ENCODE results near the gene TNP2. TPM values are rescaled to one million over a fixed set of nuclear protein-coding genes. Genes with fewer than 3 reads are reported as not detected.

Gene TNP2
- total and polyA plus RNA-seq, 2 of the 4 experiments (the other 2 are of a cell fraction) = not detected

- CTCF ChIA-PET = no interaction called here
- no peak overlapping the region for H3K4me2 ChIP-seq (ENCODE audit: low read depth, low read length)
- dilution Hi-C loops (cut with HindIII; ENCODE audit: low sequenced_read_pairs, unreplicated experiment) (no loop called here), intact Hi-C loops (cut with micrococcal nuclease) (no loop called here), in situ Hi-C loops (cut with MboI; ENCODE audit: low sequenced_read_pairs) (no loop called here)
- H3K27ac ChIP-seq (ENCODE audit: insufficient read depth, low read length) = no peak overlapping the region
- no peak overlapping the region for H2BK15ac ChIP-seq (ENCODE audit: low read depth, low read length)
- no peak overlapping the region for H4K5ac ChIP-seq (ENCODE audit: low read depth, low read length)
- no CpG with 5 or more reads among the region's 4 CpGs for WGBS, 2 experiments (ENCODE audit: extremely low coverage in 2 of 2, insufficient read length in 1 of 2)
- no peaks in the 10 kb centered on the region; the same call in 1 of the 2 replicates for H3K27me3 ChIP-seq (ENCODE audit: control insufficient read depth, insufficient read depth, low read length)
- H3K18ac ChIP-seq (ENCODE audit: low read depth, low read length) = no peak overlapping the region
- no peaks in the 10 kb centered on the region for H3K79me1 ChIP-seq (ENCODE audit: low read depth in 1 of 2, low read length in 2 of 2)
- no peak overlapping the region for H2BK5ac ChIP-seq (ENCODE audit: low read depth, low read length, poor library complexity, severe bottlenecking)
- H2AK9ac ChIP-seq (replicated peaks; ENCODE audit: low read depth, low read length, poor library complexity) = no peak overlapping the region
- H4K20me1 ChIP-seq (ENCODE audit: insufficient read depth, low read length) = no peaks in the 10 kb centered on the region
- H3K36me3 ChIP-seq (ENCODE audit: control insufficient read depth, insufficient read depth, low read length) = no peaks in the 10 kb centered on the region
- no peak overlapping the region for H3K14ac ChIP-seq (replicated peaks; ENCODE audit: low read depth, low read length)
- H3K9me1 ChIP-seq (ENCODE audit: insufficient read depth, low read length) = no peaks in the 10 kb centered on the region
- no peak overlapping the region for H3K56ac ChIP-seq (ENCODE audit: extremely low read depth, insufficient read depth, low read length)
- H4K8ac ChIP-seq (ENCODE audit: low read depth in 2 of 2, low read length in 2 of 2) = no peak overlapping the region
- no peak overlapping the region for H3K4me3 ChIP-seq (ENCODE audit: insufficient read depth, low read depth, low read length)
- H3K9ac ChIP-seq (ENCODE audit: low read depth, low read length) = no peak overlapping the region
- DNase-seq = no peak
- H2BK120ac ChIP-seq (ENCODE audit: low read depth, low read length) = no peak overlapping the region
- H4K91ac ChIP-seq (ENCODE audit: insufficient read depth, low read depth, low read length) = no peak overlapping the region
- ATAC-seq (ENCODE audit: low read depth) = no peak; the same call in 1 of the 2 replicates
- peaks cover 23% of the 10 kb centered on the region for H3K9me3 ChIP-seq (ENCODE audit: control insufficient read depth, insufficient read depth, low read length)
- POLR2A ChIA-PET (ENCODE audit: unreplicated experiment) = no interaction called here
- no peak overlapping the region for H2BK20ac ChIP-seq (ENCODE audit: low read depth, low read length)
- no peak overlapping the region for H2AK5ac ChIP-seq (ENCODE audit: low read depth, low read length)
- BruUV-seq (replicated peaks) = no TSS peak
- H2AFZ ChIP-seq (replicated peaks; ENCODE audit: low read length, poor library complexity) = no peak overlapping the region
- H3K4ac ChIP-seq (ENCODE audit: low read depth, low read length) = no peak overlapping the region
- TF ChIP-seq SMC3 (IDR thresholded peaks at IDR 0.05; ENCODE audit: low read depth, low read length) (no peak), BHLHE40 (IDR thresholded peaks at IDR 0.05; ENCODE audit: low read depth, low read length) (no peak), ELK1 (IDR thresholded peaks at IDR 0.05; ENCODE audit: borderline replicate concordance, low read depth, low read length) (no peak), RAD21 (IDR thresholded peaks at IDR 0.05; ENCODE audit: low read length) (no peak)
- H3K4me1 ChIP-seq (ENCODE audit: control insufficient read depth, insufficient read depth, low read length) = no peaks in the 10 kb centered on the region
- no peak overlapping the region for H3K23ac ChIP-seq (ENCODE audit: low read depth, low read length)
These were observed 49.9 kb downstream of the TNP2 start for GRCh38 chr16:11219178-11219577.
